ENCODE results near the gene SAMHD1.
"Not testable (repeated sequence)": the region's sequence is repeated elsewhere in the genome, so short reads cannot be mapped to it uniquely, and the experiment has no call there.

DNA sequence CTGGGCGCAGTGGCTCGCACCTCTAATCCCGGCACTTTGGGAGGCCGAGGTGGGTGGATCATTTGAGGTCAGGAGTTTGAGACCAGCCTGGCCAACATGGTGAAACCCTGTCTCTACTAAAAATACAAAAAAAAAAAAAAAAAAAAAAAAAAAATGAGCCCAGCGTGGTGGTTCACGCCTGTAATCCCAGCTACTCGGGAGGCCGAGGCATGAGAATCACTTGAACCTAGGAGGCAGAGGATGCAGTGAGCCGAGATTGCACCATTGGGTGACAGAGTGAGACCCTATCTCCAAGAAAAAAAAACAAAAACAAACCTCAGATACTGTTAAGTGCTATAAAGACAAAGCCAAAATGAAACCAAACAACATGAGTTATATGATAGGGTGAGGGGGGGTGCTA lies 110.5 kb downstream of the SAMHD1 start:
- not testable (repeated sequence) for TF ChIP-seq ZNF274 (IDR thresholded peaks at IDR 0.05; ENCODE audit: low read depth, low read length); YY1 (IDR thresholded peaks at IDR 0.05; ENCODE audit: insufficient read depth, insufficient read length)
